Suprapubic skin (tissue), 4 donors: Measurements from ENCODE around the gene SNRPE. TPM values are rescaled to one million over a fixed set of nuclear protein-coding genes. Genes with fewer than 3 reads are reported as not detected.

Source experiments
- DNase-seq, 2 donors: peaks; one replicate each; pipeline ENCODE4 v3.0.0-alpha.2; 2019; ENCODE audit warnings: low spot score in 2 of 2
- H3K27ac ChIP-seq: fragments of 200-600 bp; sonication (generic); one replicate; pipeline ENCODE4 v1.5.1; 2019
- H3K27me3 ChIP-seq: fragments of 200-600 bp; sonication (generic); one replicate; pipeline ENCODE4 v1.5.1; 2019
- H3K36me3 ChIP-seq: fragments of 200-600 bp; sonication (generic); one replicate; pipeline ENCODE4 v1.5.1; 2019
- H3K4me1 ChIP-seq: fragments of 200-600 bp; sonication (generic); one replicate; pipeline ENCODE4 v1.5.1; 2019
- H3K4me3 ChIP-seq: fragments of 200-600 bp; sonication (generic); one replicate; pipeline ENCODE4 v1.5.1; 2019; ENCODE audit warnings: mild to moderate bottlenecking
- H3K9me3 ChIP-seq: fragments of 200-600 bp; sonication (generic); one replicate; pipeline ENCODE4 v1.5.1; 2019
- EP300 ChIP-seq: sonication (generic); formaldehyde crosslinking; IDR thresholded peaks from one replicate; pipeline ENCODE4 v1.6.1; 2017; ENCODE audit warnings: antibody characterized with exemption
- POLR2A ChIP-seq, 2 donors: fragments of 450-650 bp; IDR thresholded peaks; one replicate each; pipeline ENCODE4 v1.6.1; 2017; ENCODE audit warnings: antibody characterized with exemption in 2 of 2, mild to moderate bottlenecking in 2 of 2, moderate library complexity in 2 of 2
- POLR2AphosphoS5 ChIP-seq, 3 donors: sonication (generic); formaldehyde crosslinking; IDR thresholded peaks; one replicate each; pipeline ENCODE4 v1.6.1; 2017; ENCODE audit warnings: antibody characterized with exemption in 3 of 3
- WGBS: methylation state at CpG from one replicate; pipeline ENCODE4 v1.1.5; 2018; 5-methylcytosine and 5-hydroxymethylcytosine counted together
- total RNA-seq, 4 donors: library from RNA; depleted of rRNA; stranded (reverse); fragments of >200 nt; gene quantifications; one replicate each; pipeline ENCODE4 v1.1.0, GENCODE V29; 2016
- TF ChIP-seq, protein P1 (sequence below), 2 donors: fragments of 200-600 bp in 1 of 2; fragments of 450-650 bp in 1 of 2; sonication (generic) in 1 of 2; IDR thresholded peaks; one replicate each; pipeline ENCODE4 v1.5.1; 2016 to 2019; ENCODE audit warnings: antibody characterized with exemption in 2 of 2, mild to moderate bottlenecking in 1 of 2, moderate library complexity in 1 of 2

Gene SNRPE
- total RNA-seq, 4 donors from 2014 or later, result 17.8 to 90.2 (median 42.4) TPM

DNA sequence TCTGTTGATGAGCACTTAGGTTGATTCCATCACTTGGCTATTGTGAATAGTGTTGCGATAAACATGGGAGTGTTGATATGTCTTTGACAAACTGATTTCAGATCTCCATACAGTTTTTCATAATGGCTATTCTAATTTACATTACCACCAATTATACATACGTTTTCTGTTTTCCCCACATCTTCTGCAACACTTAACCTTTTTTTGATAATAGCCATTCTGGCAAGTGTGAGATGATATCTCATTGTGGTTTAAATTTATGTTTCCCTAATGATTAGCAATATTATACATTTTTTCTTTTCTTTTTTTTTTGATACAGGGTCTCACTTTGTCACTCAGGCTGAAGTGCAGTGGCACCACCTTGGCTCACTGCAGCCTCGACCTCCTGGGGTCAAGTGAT, 17.0 kb downstream of the SNRPE start:
- H3K36me3 ChIP-seq, result peaks cover 7% of the 10 kb centered on the region
- H3K27me3 ChIP-seq, result no peaks in the 10 kb centered on the region
- H3K27ac ChIP-seq, result no peak overlapping the region
- DNase-seq, result no peak
- no peaks in the 10 kb centered on the region for H3K9me3 ChIP-seq
- H3K4me3 ChIP-seq, result no peak overlapping the region
- no peak for TF ChIP-seq POLR2A (IDR thresholded peaks at IDR 0.05)
- no peak for TF ChIP-seq EP300
- no peak for TF ChIP-seq POLR2AphosphoS5 (IDR thresholded peaks at IDR 0.05)
- TF ChIP-seq, protein P1, sequence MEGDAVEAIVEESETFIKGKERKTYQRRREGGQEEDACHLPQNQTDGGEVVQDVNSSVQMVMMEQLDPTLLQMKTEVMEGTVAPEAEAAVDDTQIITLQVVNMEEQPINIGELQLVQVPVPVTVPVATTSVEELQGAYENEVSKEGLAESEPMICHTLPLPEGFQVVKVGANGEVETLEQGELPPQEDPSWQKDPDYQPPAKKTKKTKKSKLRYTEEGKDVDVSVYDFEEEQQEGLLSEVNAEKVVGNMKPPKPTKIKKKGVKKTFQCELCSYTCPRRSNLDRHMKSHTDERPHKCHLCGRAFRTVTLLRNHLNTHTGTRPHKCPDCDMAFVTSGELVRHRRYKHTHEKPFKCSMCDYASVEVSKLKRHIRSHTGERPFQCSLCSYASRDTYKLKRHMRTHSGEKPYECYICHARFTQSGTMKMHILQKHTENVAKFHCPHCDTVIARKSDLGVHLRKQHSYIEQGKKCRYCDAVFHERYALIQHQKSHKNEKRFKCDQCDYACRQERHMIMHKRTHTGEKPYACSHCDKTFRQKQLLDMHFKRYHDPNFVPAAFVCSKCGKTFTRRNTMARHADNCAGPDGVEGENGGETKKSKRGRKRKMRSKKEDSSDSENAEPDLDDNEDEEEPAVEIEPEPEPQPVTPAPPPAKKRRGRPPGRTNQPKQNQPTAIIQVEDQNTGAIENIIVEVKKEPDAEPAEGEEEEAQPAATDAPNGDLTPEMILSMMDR (IDR thresholded peaks at IDR 0.05), result no peak
- no peaks in the 10 kb centered on the region for H3K4me1 ChIP-seq
- 96% methylated on average over 3 of the region's 3 CpGs for WGBS

DNA sequence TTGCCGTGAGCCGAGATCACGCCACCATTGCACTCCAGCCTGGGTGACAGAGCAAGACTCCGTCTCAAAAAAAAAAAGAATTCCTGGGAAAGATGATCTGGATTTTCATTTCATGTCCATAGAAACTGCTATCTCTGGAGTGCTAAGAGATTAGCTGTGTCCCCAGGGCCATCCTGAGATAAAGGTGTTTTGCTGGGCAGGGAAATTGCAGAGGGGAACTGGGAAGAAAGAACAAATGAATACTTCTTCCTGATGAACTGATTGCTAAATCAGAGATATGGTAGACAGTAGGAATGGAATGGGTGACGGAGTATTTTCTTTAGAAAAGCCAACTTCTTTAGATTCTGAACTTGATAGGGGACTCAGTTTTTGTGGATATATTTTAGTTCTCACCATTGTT, 19.2 kb downstream of the SNRPE start:
- 97% methylated on average over 5 of the region's 5 CpGs for WGBS

DNA sequence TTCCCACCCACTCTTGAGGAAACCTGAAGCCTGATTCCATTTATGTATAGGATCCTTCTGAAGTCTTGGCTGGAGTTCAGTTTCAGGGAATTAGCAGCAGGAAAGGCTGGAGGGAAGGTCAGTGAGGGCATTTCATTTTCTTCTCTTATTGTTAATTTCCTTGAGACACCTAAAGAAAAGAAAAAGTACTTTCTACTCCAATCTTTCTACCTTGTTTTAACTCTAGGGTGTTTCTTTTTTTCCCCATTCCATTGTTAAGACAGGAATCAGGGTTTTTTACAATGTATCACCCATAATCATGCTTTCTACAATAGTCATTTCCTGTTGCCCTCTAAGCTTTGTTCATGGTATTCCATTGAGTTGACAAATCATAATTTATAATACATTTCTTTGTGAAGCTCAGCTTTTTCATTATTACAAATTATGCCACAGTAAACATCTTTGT, 27.4 kb downstream of the SNRPE start:
- no peak for DNase-seq
- no peaks in the 10 kb centered on the region for H3K9me3 ChIP-seq
- H3K36me3 ChIP-seq, result no peaks in the 10 kb centered on the region
- H3K27me3 ChIP-seq, result no peaks in the 10 kb centered on the region
- no peak overlapping the region for H3K4me3 ChIP-seq
- no peaks in the 10 kb centered on the region for H3K4me1 ChIP-seq
- TF ChIP-seq POLR2A (IDR thresholded peaks at IDR 0.05), result no peak
- TF ChIP-seq, protein P1 (IDR thresholded peaks at IDR 0.05), result no peak
- TF ChIP-seq EP300, result no peak
- TF ChIP-seq POLR2AphosphoS5 (IDR thresholded peaks at IDR 0.05), result no peak
- H3K27ac ChIP-seq, result no peak overlapping the region

More for the DNA sequence above, 19.2 kb downstream of the SNRPE start:
- no peak overlapping the region for H3K27ac ChIP-seq
- no peaks in the 10 kb centered on the region for H3K27me3 ChIP-seq
- no peak for DNase-seq
- no peaks in the 10 kb centered on the region for H3K9me3 ChIP-seq
- no peak for TF ChIP-seq POLR2A (IDR thresholded peaks at IDR 0.05)
- TF ChIP-seq EP300, result no peak
- no peak for TF ChIP-seq POLR2AphosphoS5 (IDR thresholded peaks at IDR 0.05)
- TF ChIP-seq, protein P1 (IDR thresholded peaks at IDR 0.05), result no peak
- no peaks in the 10 kb centered on the region for H3K4me1 ChIP-seq
- no peak overlapping the region for H3K4me3 ChIP-seq
- no peaks in the 10 kb centered on the region for H3K36me3 ChIP-seq

DNA sequence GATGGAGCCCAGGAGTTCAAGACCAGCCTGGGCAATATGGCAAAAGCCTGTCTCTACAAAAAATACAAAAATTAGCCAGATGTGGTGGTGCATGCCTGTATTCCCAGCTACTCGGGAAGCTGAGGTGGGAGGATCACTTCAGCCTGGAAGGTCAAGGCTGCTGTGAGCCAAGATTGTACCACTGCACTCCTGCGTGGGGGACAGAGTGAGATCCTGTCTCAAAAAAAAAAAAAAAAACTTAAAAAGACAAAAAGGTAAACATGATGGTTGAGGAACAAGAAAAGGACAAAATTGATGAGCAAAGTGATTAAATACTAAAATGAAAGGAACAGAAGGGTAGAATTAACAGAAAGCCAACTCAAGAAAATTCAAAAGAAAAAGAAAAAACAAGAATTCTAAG, 30.6 kb downstream of the SNRPE start:
- no peak for TF ChIP-seq POLR2A (IDR thresholded peaks at IDR 0.05)
- H3K27me3 ChIP-seq, result no peaks in the 10 kb centered on the region
- 77% methylated on average over 2 of the region's 2 CpGs for WGBS
- H3K4me3 ChIP-seq, result no peak overlapping the region
- DNase-seq, result no peak
- no peaks in the 10 kb centered on the region for H3K36me3 ChIP-seq
- no peaks in the 10 kb centered on the region for H3K4me1 ChIP-seq
- H3K9me3 ChIP-seq, result peaks cover 10% of the 10 kb centered on the region
- H3K27ac ChIP-seq, result no peak overlapping the region

DNA sequence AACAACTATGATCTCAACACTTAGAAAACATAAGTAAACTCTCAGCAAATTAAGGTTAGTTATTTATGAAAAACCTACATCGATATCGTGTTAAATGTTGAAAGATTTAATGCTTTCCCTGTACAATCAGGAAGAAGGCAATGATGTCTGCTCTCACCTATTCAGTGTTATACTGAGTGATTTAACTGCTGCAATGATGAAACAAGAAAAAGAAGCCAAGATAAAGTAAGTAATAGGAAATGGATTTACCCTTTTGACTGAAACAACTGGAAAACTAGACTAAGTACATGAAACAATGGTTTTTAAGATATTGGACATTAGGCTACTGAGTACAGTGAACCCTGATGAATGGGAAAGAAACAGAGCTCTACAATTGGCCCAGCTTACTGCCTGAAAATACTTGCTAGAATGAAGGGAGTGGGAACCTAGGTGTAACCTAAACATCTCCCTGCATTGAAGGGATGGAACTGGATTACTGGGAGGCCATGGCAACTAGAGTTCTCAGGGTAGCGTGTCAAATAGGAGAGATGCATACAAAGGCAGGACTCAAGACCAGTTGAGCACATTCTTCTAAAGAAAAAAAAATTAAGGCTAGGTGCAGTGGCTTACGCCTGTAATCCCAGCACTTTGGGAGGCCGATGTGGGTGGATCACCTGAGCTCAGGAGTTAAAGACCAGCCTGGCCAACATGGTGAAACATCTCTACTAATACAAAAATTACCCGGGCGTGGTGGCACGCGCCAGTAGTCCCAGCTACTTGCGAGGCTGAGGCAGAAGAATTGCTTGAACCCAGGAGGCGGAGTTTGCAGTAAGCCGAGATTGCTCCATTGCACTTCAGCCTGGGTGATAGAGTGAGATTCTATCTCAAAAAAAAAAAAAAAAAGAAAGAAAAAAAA, 37.3 kb downstream of the SNRPE start:
- TF ChIP-seq POLR2A (IDR thresholded peaks at IDR 0.05), result no peak
- no peak for TF ChIP-seq EP300
- no peak for TF ChIP-seq POLR2AphosphoS5 (IDR thresholded peaks at IDR 0.05)
- TF ChIP-seq, protein P1 (IDR thresholded peaks at IDR 0.05), result no peak

More for the DNA sequence above, 37.3 kb downstream of the SNRPE start:
- no peaks in the 10 kb centered on the region for H3K36me3 ChIP-seq
- peaks cover 10% of the 10 kb centered on the region for H3K9me3 ChIP-seq
- H3K27me3 ChIP-seq, result no peaks in the 10 kb centered on the region
- DNase-seq, result no peak
- 93% methylated on average over 12 of the region's 12 CpGs for WGBS
- H3K4me1 ChIP-seq, result no peaks in the 10 kb centered on the region
- no peak overlapping the region for H3K4me3 ChIP-seq
- H3K27ac ChIP-seq, result no peak overlapping the region
